HG03060 (cell line): ENCODE data around the gene CACNA1C.
"Not testable (repeated sequence)": the region's sequence is repeated elsewhere in the genome, so short reads cannot be mapped to it uniquely, and the experiment has no call there.

ENCODE experiments used
- ATAC-seq: cut with Tn5 transposase; IDR thresholded peaks from one replicate; pipeline ENCODE4 v1.9.1; 2021; ENCODE audit warnings: low read depth, moderate number of reproducible peaks; ENCODE audit not compliant: unreplicated experiment

The CACNA1C gene

GRCh38 chr12:2683283-2684025 lies 630.7 kb downstream of the CACNA1C start:
- ATAC-seq = no peak

GRCh38 chr12:2684026-2684325 lies 631.2 kb downstream of the CACNA1C start:
- ATAC-seq = not testable (repeated sequence)

GRCh38 chr12:2685620-2686279 lies 633.0 kb downstream of the CACNA1C start:
- ATAC-seq = not testable (repeated sequence)

GRCh38 chr12:2686280-2686646 lies 633.5 kb downstream of the CACNA1C start:
- no peak for ATAC-seq

GRCh38 chr12:2687058-2687457 lies 634.3 kb downstream of the CACNA1C start:
- ATAC-seq = no peak

GRCh38 chr12:2687726-2688125 lies 634.9 kb downstream of the CACNA1C start:
- ATAC-seq = no peak

- no peak for ATAC-seq
These were observed 635.7 kb downstream of the CACNA1C start for GRCh38 chr12:2688381-2688931.

- no peak for ATAC-seq
These were observed 636.6 kb downstream of the CACNA1C start for GRCh38 chr12:2689393-2689792.

- no peak for ATAC-seq
These were observed 637.1 kb downstream of the CACNA1C start for GRCh38 chr12:2689879-2690278.

- no peak for ATAC-seq
These were observed 637.7 kb downstream of the CACNA1C start for GRCh38 chr12:2690348-2691005.

GRCh38 chr12:2691006-2691344 lies 638.2 kb downstream of the CACNA1C start:
- no peak for ATAC-seq

GRCh38 chr12:2691345-2692071 lies 638.7 kb downstream of the CACNA1C start:
- peak; percentile 50 for ATAC-seq

GRCh38 chr12:2692080-2692479 lies 639.3 kb downstream of the CACNA1C start:
- no peak for ATAC-seq

- ATAC-seq = no peak
These were observed 640.6 kb downstream of the CACNA1C start for GRCh38 chr12:2693244-2693860.

- ATAC-seq = no peak
These were observed 641.3 kb downstream of the CACNA1C start for GRCh38 chr12:2693980-2694610.

- no peak for ATAC-seq
These were observed 643.3 kb downstream of the CACNA1C start for GRCh38 chr12:2696136-2696535.

GRCh38 chr12:2697057-2697800 lies 644.4 kb downstream of the CACNA1C start:
- ATAC-seq = no peak

GRCh38 chr12:2698566-2698965 lies 645.8 kb downstream of the CACNA1C start:
- ATAC-seq = no peak

GRCh38 chr12:2710701-2711100 lies 657.9 kb downstream of the CACNA1C start:
- ATAC-seq = no peak
